Stimulated activated CD8-positive, alpha-beta memory T cell treated with anti-CD3 and anti-CD28 coated beads, Interleukin-7, amount 100 ng/mL, for 1 hour (primary cell): Measurements from ENCODE around the gene SARM1.

Experiments
- DNase-seq, 2 donors: peaks; one replicate each; pipeline ENCODE4 v3.0.0-alpha.2; 2020; ENCODE audit warnings: low read depth in 2 of 2

The SARM1 gene

GRCh38 chr17:28341516-28341915 lies 30.0 kb upstream of the SARM1 start:
- no peak for DNase-seq

- DNase-seq: no peak
Observed at GRCh38 chr17:28342313-28342712, 29.2 kb upstream of the SARM1 start.

- DNase-seq: no peak
Observed at GRCh38 chr17:28343491-28343932, 28.0 kb upstream of the SARM1 start.

DNA sequence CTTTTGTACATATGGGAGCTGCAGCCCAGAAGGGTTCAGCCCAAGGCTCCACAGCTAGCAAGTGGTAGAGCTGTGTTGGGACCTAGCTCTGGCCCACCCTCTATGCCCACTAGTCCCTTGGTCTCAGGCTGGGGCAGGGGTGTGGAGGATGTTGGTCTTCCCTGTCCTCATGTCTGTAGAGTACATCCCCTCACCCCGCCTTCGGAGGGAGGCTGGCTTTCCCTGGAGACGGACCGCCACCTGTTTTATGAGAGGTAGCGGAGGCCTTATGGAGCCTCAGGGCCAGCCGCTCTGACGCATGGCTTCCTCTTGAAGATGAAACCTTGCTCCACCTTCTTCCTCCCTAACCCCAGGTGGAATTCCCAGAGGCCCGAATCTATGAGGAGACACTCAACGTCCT lies 27.5 kb upstream of the SARM1 start:
- no peak for DNase-seq

DNA sequence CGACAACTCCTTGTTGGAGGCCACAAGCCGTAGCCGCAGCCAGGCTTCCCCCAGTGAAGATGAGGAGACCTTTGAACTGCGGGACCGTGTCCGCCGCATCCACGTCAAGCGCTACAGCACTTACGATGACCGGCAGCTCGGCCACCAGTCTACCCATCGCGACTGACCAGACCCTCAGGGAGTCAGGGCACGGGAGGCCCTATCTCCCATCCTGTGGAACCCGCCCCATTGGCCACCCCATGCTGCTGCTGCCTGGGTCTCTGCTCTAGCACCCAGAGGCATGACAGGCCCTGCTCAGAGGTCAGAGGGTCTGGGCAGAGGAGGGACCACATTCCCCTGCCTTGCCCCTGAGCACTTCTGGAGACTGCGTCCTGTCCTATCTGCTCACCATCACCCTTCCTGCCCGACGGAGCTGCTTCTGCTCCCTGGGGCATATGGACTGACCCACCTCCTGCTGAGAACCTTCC lies 27.0 kb upstream of the SARM1 start:
- no peak for DNase-seq

GRCh38 chr17:28345419-28346198 lies 25.9 kb upstream of the SARM1 start:
- no peak for DNase-seq

DNA sequence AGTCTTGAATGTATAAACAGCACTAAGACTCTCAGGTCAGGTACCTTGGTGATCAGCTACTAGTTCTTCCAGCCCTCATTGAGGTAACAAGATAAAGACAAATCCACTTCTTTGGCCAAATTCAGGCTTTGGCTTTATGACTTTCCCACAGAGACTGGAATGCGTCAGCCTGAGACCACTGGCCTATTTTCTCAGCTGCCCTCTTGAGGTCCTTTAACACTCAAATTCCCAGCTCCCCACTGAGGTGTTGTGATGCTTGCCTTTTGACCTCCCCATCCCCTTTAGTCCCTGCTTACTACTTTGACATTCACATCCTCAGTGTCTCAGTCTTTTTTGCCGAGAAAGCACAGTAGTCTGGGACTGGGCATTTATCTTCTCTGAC lies 25.3 kb upstream of the SARM1 start:
- DNase-seq: no peak

DNA sequence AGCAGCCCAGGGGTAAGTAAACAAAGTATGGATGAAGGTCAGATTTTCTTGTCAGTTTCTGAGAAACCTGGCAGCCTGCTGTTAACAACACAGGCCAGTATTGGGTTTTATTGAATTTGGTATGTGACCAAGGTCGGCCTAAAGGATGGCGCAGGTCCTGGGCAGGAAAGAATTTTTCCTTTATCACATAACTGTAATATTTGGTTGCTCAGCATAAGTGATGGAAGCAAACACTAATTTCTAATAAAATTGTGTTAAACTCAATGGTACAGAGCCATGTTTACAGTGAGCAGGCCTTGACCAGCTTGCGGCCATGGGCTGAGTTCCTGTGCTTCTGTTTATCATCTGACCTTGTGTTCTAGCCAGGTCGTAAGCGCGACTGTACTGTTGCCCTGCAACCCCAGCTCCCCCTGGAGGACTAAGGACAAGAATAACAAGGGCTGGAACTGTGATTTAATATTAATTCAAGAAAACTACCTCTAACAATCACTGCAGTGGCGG lies 24.7 kb upstream of the SARM1 start:
- DNase-seq: no peak

- DNase-seq: no peak
Observed at GRCh38 chr17:28347261-28347891, 24.1 kb upstream of the SARM1 start.

- DNase-seq: no peak
Observed at GRCh38 chr17:28348979-28349378, 22.5 kb upstream of the SARM1 start.

DNA sequence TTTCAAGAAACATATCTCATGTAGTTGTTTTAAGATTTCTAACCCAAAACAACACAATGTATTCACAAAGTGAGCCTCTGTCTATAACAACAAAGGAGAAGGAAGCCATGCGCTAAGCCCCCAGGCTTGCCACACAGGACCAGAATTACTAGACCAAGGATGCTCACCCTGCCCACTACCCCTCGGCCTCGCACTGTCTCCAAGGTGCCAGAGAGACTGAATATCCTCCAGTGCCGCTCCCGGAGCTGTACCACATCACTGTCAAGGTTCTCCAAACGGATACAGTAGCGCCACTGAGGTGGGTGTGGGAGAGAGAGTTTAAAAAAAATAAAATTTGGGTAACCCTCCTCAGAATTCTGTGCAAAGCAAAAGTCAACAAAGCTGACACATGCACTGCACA lies 21.2 kb upstream of the SARM1 start:
- no peak for DNase-seq

- DNase-seq: peak; percentile 90 to 93
Observed at GRCh38 chr17:28357061-28357900, 14.2 kb upstream of the SARM1 start, which contains the start of gene POLDIP2. Gene POLDIP2, minus strand, starts transcription at chr17:28357527. Its CDS starts 79 bp downstream, at chr17:28357448.

GRCh38 chr17:28357901-28358197 lies 13.6 kb upstream of the SARM1 start:
- no peak for DNase-seq

DNA sequence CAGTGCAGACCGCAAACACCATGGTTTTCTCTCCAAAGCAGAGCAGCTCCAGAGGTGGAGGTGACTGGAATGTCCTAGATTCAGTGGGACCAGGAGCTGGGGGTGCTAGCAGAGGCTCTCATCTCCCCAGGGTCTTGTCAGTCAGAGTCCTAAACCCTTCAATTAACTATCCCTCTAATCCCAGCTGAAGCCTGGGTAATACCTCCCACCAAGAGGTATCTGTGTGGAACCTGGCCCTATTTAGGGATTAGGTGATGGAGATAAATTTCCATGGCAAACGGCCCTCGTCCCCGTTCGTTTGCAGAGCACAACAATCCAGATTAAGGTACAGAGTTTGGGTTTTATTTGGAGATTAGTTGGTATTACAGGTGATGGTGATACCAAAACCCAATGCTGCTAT lies 8.3 kb upstream of the SARM1 start:
- no peak for DNase-seq

- no peak for DNase-seq
Observed at GRCh38 chr17:28363776-28364650, 7.5 kb upstream of the SARM1 start.

DNA sequence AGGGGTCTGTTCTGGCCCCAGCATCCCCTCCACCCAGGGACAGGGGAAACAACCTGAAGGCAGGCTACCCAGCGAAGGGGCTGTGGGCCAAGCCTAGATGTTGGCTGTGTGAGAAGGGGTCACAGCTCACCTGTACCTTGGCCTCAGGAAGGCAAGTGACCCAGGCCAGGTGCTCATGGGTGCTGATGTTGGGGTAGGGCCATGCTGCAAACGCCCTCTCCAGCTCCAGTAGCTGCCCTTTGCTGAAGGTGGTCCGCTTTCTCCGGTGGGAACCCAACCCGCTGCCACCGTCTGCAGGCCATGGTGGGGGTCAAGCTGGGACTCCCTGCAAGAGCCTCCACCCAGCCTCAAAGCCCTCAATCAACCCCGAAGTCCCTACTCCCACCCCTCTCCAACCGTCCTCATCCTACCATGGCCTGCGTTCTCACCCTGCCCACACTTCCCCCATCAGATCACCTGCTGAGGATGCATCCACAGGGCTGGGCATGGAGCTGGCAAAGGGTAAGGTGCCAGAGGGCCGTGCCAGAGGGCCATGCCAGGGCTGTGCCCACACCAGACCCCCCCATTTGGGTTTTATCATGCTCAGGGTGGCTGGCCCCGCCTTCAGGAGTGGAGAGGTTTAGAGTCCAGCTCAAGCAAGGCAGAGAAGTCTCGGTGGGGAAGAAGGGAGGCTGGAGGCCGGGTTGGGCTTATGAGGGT lies 6.7 kb upstream of the SARM1 start, which contains the start of gene SEBOX:
TSS of gene SEBOX (minus strand) at position 535 of the 699 bp plus-strand sequence. CDS start at position 487, 48 bp downstream.
- DNase-seq: no peak

DNA sequence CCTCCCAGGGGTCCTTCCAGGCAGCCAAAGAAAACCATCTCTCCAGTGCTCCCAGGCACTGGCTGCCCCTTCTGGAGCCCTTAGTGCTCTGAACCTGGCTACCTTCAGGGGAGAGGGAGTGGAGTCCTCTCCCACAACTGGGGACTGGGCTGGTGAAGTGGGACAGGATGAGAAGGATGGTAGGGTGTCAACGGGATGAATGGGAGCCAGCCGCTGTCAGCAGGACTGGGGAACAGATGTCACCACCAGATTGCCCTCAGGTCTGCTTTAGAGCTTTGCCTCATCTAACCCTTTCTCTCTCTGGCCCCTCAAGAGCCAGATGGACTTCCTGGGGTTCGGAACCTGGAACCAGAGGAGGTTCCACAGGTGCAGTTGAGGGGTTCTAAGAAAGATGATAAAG lies 6.0 kb upstream of the SARM1 start:
- no peak for DNase-seq

DNA sequence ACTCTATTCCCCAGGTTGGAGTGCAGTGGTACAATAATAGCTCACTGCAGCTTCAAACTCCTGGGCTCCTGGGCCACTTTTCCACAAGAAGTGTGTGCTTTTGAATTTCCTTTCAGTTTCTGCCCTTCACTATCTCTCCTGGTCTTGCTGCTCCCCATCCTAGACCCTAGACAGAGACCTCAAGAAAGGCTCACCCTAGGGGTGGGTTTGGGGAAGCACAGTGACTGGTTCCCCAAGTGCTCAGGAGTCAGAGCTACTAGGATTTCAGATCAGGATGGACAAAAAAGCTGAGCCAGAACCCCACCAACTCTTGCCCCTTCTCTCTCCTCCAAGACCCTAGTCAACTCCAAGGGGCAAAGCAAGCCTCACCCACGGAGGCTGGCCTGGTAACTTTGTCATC lies 4.9 kb upstream of the SARM1 start:
- DNase-seq: no peak

- DNase-seq: no peak
Observed at GRCh38 chr17:28367641-28368305, 3.7 kb upstream of the SARM1 start.

- DNase-seq: no peak
Observed at GRCh38 chr17:28368306-28368831, 3.1 kb upstream of the SARM1 start.
